DMS53 (cell line): Measurements from ENCODE around the gene ALKBH5.
A peak's percentile ranks its signal among the peaks of the same experiment; 100 is the strongest.

Experiments used
- DNase-seq: peaks from one replicate; lab custom pipeline; 2025; lab: John Stamatoyannopoulos, UW

ALKBH5 gene

DNA sequence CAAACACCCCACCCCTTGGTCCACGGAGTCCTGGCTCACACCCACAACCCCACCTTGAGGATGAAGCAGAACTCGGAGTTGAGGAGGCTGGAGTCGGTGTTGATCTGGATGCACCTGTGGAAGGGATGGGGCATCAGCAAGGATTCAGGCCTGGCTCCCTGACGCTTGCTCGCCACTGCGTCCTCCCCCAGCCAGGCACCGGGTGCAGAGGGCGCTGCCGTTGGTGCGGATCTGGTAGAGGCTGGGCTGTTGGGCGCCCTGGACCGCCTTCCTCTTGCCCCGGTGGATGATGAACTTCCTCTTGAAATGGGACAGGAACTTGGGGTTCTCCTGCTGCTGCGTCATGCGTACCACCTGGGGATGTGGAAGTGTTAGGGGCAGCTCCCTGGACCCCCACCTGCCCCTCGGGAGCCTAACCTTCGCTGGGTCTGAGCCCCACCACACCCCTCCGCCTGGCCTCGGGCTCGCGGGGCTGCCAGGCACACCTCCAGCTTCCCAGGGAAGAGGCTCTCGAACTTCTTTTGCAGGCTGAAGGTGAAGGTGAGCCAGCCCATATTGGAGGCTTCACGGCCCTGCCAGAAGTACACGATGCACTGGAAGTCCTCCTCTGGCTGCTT, 62.6 kb downstream of the ALKBH5 start:
- DNase-seq, result no peak

DNA sequence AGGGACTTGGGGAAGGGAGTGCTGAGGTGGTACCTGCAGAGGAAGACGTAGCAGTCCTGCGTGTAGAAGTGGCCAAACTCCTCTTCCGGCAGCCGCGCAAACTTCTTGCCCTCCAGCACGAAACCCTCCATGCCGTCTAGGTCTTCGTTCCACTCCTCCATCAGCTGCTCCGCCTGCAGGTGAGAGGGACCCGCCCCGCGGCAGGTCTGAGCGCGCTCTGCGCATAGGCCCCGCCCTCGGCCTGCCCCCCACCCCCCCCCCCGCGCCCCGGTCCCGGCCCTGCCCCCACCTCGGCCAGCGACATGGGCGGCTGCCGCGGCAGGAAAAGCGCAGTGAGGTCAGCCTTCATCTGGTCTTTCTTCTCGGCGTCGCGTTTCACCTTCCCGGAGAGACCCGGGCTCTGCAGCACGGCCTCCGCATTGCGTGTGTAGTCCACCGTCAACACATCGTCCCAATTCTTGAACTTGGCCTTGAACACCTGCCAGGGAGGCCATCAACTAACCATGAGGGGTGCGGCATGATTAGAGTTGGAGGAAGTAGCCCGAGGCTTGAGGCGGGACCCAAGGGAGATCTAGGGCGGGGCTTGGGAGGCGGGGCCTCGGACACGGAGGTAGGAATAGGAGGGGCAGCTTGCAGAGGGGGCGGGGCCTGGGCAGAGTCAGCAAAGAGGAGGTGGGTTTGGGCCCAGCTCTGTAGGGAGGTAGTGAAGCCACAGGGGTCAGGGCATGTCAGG, 63.4 kb downstream of the ALKBH5 start:
- DNase-seq, result peak; percentile 93

DNA sequence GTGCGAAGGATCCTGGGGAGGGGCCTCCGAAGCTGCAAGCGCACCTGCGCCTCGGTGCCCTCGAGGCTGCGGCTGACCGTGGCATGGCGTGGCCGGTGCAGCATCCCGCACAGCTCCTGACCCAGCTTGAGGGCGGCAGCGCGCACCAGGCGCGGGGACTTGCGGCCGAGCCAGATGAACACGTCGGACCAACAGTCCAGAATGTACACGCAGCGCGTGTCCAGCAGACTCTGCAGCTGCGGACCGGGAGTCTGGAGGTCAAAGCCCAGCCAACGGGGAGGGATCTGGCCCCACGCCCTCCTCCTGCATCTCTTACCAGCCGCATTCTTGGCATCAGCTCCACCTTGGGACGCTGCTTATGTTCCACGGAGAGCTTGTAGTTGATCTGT, 64.0 kb downstream of the ALKBH5 start:
- peak; percentile 67 for DNase-seq

DNA sequence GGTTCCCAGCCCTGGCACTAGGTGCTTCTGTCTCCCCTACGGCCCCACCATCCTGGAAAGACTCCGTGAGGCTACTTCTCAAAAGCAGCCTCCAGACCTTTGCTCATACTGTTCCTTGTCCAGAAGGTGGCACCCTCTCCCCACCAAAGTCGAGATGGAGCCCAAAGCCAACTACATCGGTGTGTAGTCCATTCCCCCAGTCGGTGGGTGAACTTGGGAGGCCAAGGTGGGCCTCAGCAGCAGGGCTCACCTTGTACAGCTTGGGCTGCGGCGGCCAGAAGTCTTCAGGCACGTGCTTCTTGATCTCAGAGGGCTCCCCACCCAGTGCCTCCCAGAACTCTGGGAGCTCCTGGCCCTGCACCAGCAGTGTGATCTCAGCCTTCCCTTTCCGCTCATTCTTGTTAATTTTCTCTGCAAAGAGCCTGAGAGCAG, 64.7 kb downstream of the ALKBH5 start:
- peak; percentile 83 for DNase-seq

DNA sequence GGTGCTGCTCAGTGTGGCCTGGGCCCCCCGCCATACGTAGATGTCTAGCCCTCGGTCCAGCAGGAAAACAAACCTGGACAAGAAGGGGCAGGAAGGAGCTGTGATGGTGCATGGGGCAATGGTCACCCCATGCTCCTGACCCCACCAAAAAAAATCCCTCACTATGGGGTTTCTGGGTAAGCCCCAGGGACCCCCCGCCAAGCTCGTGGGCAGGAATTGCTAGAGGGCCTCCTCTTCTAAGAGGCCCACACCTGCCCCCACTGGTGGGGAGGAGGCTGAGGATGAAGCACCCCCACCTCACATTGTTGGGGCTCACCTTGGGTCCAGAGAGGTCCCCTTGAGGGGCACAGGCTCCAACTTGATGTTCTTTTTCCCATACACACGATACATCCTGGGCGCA, 65.2 kb downstream of the ALKBH5 start:
- no peak for DNase-seq

DNA sequence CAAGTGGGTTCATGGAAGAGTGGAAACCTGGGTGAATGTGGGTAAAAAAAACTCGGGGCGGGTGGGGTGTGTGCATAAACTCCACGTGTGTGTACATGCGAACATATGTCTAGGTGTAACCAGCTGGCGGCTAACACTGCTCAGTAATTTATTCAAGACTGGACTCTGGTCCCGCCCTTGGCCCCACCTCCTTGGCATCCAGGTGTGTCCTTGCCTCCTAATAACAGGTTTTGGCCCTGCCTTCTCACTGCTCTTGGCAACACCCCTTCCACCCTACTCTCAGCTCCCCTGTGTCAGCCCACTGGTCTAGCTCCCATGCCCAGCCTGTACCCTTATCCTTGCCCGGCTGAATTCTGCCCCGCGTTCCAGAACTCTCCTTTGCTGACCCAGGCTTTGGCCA, 66.6 kb downstream of the ALKBH5 start:
- peak; percentile 75 for DNase-seq

DNA sequence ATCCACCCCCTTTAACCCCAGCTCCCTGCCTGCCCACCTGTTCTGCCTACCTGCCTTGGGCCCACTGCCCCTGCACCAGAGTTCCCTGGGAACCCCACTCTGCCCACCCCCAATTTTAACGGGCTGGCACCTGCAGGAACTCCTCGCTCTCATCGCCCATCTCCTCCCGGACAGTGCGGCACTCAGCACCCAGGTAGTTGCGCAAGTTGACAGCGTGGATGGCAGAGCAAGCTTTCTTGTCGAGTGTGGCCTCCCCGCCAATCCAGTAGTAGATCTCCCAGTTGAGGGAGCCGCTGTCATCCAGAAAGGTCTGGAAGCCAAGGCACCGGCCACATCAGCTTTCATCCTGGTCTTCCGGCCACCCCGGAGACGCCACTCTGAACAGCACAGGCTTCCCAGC, 67.1 kb downstream of the ALKBH5 start:
- no peak for DNase-seq

DNA sequence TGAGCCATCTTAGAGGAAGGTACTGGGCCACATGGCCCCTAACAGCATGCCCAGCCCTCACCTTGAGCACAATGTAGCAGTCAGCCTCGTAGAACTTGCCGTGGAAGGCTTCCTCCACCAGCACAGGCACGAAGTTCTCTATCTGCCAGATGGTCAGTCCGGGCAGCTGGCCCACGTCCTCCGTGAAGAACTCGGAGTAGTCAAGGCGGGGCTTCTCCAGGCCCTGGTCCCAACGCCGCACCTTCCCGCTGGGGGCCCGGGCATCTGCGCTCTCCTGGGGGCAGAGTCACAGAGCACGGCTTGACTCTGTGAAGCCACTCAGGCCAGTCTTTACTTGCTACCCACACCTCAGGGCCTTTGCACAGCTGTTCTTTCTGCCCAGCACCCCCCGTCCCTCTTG, 67.6 kb downstream of the ALKBH5 start:
- DNase-seq, result no peak

DNA sequence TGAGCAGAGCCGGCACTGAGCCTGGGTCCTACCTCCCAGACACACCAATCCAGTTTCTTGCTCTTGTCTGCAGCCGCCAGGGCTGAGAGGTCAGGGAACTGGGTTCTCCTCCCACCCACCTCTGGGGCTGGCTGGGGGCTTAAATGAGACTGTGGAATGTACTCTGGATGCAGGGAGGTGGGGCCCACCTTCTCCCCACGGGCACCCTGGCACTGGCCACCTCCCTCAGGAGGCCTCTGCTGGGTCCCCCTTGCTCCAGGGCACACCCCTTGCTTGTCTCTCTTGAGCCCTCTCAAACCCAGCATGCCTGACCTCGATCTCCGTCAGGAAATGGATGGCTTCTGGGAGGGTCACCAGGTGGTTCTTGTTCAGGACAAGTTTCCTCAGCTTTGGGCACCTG, 68.5 kb downstream of the ALKBH5 start:
- no peak for DNase-seq

DNA sequence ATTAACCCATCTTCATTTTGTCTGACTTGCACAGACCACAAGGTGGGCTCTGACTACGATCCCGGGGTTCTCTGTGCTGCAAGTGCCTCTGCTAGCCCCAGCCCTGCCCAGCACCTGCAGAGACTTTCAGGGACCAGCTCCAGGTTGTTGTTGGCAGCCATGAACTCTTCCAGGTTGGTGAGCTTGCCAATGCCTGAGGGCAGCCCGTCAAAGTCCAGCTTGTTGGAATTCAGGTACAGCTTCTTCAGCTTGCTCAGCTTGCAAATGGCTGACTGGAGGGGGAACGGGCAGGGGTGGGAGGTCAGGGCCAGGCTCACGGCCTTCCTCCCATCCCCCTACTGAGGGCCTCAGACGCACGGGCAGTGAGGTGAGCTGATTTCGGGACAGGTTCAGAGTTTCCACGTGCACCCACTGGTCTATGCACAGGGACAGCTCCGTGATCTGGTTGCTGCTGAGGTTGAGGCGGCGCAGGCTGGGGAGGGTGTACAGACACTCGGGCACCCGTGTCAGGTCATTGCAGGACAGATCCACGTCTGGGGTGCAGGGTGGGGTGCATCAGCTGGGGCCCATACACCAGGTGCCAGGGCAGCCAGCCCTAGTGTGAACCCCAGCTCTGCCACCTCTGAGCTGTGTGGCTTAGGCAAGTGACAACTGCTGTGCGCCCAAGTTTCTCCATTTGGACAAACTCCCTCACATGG, 69.7 kb downstream of the ALKBH5 start:
- DNase-seq, result no peak

DNA sequence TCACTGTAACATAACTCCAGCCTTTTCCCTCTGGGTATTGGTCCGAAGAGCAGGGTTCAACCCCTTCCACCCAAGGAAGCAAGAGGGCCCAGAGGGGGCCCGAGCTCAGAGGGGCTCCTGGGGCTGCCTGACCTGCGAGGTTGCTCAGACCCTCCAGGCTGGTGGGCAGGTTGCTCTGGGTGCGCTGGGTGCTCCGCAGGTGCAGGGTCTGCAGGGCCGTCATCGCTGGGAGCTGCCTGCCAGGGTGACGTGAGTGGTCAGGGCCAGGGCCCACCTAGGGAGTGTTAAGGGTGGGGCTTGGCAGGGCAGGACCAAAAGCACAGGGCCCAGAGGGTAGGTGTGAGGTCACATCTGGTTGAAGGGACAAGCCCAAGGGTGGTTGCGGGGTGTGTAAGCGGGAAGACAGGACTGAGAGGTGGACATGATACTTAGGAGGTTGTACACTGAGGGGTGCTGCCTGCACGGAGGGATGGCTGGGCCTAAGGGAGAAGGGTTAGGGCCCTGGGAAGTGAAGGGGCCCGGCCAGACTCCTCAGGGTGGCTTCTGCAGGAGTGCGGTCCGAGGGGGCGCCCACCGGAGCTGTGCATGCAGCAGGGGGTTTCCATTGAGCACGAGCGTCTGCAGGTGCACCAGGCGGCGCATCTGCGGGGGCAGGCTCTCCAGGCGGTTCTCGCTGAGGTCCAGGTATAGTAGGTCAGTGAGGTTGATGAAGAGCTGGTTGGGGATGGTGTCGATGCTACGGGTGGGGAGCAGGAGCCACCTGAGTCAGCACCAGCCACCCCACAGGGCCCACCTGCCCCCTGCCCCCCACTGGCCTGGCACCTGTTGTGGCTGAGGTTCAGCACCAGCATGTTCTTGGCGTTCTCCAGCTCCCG, 70.6 kb downstream of the ALKBH5 start:
- DNase-seq, result no peak

DNA sequence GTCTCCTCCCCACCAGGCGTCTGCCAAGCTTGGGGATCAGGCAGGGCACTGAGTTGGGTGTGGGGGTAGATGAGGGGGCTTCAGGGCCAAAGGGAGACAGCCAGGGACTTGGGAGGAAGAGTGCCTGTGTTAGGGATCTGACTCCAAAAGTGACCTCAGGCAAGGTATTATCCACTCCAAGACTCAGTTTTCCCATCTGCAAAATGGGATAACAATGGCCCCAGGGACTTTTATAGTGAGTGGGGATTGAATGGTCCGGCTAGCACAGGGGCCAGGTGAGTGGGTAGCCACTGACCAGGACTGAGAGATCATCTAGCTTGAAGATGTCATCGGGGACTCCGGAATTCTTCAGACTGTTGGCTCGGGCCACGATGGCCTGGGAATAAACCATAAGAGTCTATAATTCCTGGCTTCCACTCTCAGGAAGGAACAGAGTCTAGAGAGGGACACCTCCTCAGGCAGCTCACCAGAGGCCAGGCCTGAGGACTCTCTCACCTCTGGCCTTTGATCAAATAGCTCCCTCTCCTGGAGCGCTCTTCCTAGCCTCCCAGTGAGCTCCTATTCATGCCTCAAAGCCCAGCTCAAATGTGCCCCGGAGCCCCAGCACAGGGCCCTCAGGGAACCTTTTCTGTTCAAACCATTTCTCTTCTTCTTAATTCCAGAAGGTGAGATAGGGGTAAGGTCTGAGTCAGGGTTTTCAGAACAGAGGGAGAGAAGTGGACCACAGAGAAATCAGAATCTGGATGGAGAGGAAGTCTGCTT, 71.4 kb downstream of the ALKBH5 start:
- DNase-seq, result no peak

DNA sequence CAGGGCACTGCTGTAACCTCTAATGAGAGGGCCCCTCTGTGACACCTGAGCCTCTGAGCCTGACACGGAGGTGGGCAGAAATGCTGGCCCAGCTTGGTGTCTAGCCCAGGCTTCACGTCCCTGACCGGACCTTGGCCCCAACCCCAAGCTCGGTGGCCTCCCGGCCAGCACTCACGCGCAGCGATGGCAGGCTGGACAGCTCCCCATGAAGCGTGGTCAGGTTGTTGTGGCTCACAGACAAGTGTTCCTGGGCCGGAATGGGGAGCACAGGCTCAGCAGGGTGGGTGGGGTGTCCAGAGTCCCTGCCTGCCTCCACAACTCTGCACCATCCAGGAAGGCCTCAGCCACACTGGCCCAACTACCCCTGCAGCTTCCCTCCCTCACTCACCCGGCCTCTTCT, 72.7 kb downstream of the ALKBH5 start:
- DNase-seq, result no peak

DNA sequence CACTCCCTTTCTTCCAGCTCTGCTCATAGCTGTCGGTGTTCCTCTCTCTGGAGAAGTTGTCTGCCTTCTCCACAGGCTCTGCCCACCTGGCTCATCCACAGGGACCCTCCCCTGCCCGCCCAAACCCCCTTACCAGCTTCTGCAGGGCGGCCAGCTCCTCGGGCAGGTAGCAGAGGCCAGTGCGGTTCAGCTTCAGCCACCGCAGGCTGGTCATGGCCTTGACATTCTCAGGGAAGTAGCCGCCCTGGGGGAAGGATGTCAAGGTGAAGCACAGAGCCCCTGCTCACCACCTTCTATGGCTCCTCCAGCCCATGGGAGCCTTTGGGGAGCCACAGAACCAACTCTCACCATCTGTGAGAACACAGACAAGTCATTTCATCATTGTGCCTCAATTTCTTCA, 73.1 kb downstream of the ALKBH5 start:
- DNase-seq, result no peak

DNA sequence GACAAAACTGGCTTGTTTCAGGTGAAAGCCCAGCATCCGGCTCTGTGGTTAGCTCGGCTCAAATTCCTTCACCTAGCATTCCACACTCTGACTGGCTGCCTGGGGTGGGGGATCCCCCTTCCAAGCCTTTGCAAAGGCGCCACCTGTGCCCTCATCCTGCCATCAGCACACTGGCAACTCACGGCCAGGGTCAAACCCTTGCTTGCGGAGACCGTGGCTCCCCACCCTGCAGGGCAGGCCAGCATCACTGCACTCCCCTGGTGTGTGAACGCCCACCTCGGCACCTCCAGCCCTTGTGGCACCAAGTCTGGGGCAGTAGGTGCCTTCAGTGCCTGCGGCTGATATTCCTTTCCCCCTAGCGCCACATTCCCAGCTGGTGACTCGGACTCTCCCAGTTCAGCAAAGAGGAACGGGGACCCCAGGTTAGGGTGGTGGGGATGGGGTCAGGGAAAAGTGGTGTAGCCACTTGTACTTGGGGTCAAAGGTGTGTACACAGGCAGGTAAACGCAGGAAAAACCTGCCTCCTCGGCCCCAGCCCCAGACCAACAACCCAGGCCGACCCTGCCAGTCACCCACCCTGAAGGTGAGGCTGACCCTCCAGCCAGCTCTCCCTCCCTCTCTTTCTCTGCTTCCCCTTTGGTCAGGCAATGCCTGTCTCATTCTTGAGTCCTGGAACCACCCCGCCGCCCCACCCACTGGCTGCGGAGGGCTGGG, 73.8 kb downstream of the ALKBH5 start:
- no peak for DNase-seq

DNA sequence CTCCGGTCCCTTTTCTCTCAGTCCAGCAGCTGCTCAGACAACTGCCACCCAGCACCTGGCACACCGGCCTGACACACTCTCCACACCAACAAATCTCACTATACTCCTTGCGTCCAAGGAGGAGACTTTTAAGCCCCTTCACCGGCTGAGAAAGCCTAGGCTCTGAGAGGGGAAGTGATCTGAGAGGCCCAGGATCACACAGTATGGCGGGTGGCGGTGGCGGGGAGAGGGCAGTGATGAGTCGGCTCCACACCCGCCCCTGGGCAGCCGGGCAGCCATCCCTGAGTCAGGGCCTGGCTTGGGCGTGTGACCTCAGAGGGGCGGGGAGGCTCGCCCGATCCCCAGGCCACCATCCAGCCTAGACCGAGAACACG, 74.3 kb downstream of the ALKBH5 start:
- peak; percentile 82 for DNase-seq

DNA sequence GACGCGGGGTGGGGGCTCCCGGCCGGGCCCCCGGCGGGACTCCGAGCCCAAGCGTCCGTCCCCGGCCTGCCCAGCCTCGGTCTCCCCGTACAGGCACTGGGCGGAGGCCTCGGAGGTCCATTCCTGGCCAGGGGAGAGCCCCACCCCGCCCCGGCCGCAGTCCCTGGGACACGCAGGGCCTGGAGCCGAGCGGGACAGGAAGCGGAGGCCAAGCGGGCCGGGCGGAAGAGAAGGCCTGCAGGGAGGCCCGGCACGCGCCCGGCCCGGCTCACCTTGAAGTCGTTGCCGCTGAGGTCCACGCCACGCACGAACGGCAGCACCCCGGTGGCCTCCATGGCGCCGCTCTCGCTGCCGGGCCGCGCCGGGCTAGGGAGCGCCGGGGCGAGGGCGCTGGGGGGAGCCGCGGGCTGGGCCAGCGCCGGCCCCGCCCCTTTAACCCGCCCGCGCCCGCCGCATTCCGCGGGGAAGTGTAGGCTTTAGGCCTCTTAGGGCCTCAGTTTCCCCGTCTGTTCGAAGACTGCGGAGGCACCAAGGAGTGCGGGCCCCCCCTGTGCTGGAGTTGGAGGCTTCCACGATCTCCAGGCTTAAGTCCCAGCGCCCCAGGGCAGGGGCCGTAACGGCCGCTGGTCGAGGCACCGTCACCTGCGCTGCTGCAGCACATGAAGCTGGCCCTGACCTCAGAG, 74.9 kb downstream of the ALKBH5 start, which contains the start of gene FLII:
FLII (minus strand) TSS at position 383 of the 683 bp plus-strand sequence; CDS start at position 335, 48 bp downstream.
- DNase-seq, result peak; percentile 78
